Liver (tissue), 9 donors: ENCODE data around the gene TPPP. TPM values are rescaled to one million over a fixed set of nuclear protein-coding genes. Genes with fewer than 3 reads are reported as not detected.

Source experiments
- DNase-seq: peaks from one replicate; pipeline ENCODE4 v3.0.0-alpha.2; 2017; ENCODE audit warnings: low spot score
- H3K27ac ChIP-seq, 2 donors: one replicate each; pipeline ENCODE4 v1.7.0; 2013; ENCODE audit warnings: inconsistent platforms in 2 of 2, low read length in 2 of 2, control low read depth in 1 of 2, low read depth in 1 of 2, mild to moderate bottlenecking in 1 of 2
- H3K27me3 ChIP-seq, 4 donors: one replicate each; pipeline versions ENCODE4 v1.6.1 to v1.7.0; 2013; ENCODE audit warnings: low read length in 3 of 4, inconsistent platforms in 1 of 4, mild to moderate bottlenecking in 1 of 4, moderate library complexity in 1 of 4; ENCODE audit not compliant: control insufficient read depth in 4 of 4, insufficient read depth in 4 of 4
- H3K36me3 ChIP-seq, 4 donors: one replicate each; pipeline versions ENCODE4 v1.6.1 to v1.7.0; 2013; ENCODE audit warnings: low read length in 3 of 4, mild to moderate bottlenecking in 3 of 4, low read depth in 1 of 4, moderate library complexity in 1 of 4; ENCODE audit not compliant: control insufficient read depth in 4 of 4, insufficient read depth in 3 of 4
- H3K4me1 ChIP-seq, 4 donors: one replicate each; pipeline versions ENCODE4 v1.6.1 to v1.7.0; 2013; ENCODE audit warnings: low read length in 3 of 4, mild to moderate bottlenecking in 3 of 4, moderate library complexity in 1 of 4; ENCODE audit not compliant: control insufficient read depth in 4 of 4, insufficient read depth in 4 of 4
- H3K4me3 ChIP-seq, 3 donors: one replicate each; pipeline versions ENCODE4 v1.6.1 to v1.7.0; 2013; ENCODE audit warnings: low read length in 3 of 3, control low read depth in 1 of 3, low read depth in 1 of 3, mild to moderate bottlenecking in 1 of 3
- H3K9ac ChIP-seq, 2 donors: one replicate each; pipeline ENCODE4 v1.7.0; 2013; ENCODE audit warnings: low read length in 2 of 2, mild to moderate bottlenecking in 2 of 2, moderate library complexity in 2 of 2, control low read depth in 1 of 2, low read depth in 1 of 2
- H3K9me3 ChIP-seq, 4 donors: one replicate each; pipeline versions ENCODE4 v1.6.1 to v1.7.0; 2013; ENCODE audit warnings: low read length in 3 of 4; ENCODE audit not compliant: control insufficient read depth in 4 of 4
- ATF3 ChIP-seq: IDR thresholded peaks from 2 replicates; pipeline ENCODE4 v1.6.1; 2016; ENCODE audit warnings: antibody characterized with exemption
- EGR1 ChIP-seq, 2 donors: IDR thresholded peaks; 2 replicates each; pipeline ENCODE4 v1.6.1; 2016 to 2018; ENCODE audit warnings: antibody characterized with exemption in 2 of 2, low read depth in 2 of 2
- FOXA1 ChIP-seq: IDR thresholded peaks from 2 replicates; pipeline ENCODE4 v1.6.1; 2016; ENCODE audit warnings: antibody characterized with exemption
- GABPA ChIP-seq, 2 donors: IDR thresholded peaks in 1 of 2; conservative IDR thresholded peaks in 1 of 2; 2 replicates each; pipeline ENCODE4 v1.6.1; 2016; ENCODE audit warnings: antibody characterized with exemption in 2 of 2, mild to moderate bottlenecking in 1 of 2, moderate library complexity in 1 of 2
- HNF4G ChIP-seq: IDR thresholded peaks from 2 replicates; pipeline ENCODE4 v1.6.1; 2016; ENCODE audit warnings: antibody characterized with exemption
- JUND ChIP-seq, 2 donors: IDR thresholded peaks; 2 replicates each; pipeline ENCODE4 v1.6.1; 2016; ENCODE audit warnings: antibody characterized with exemption in 2 of 2
- NR2F2 ChIP-seq: IDR thresholded peaks from 2 replicates; pipeline ENCODE4 v1.6.1; 2016; ENCODE audit warnings: antibody characterized with exemption
- RAD21 ChIP-seq, 2 donors: IDR thresholded peaks; 2 replicates each; pipeline ENCODE4 v1.6.1; 2016; ENCODE audit warnings: antibody characterized with exemption in 2 of 2, mild to moderate bottlenecking in 2 of 2
- SP1 ChIP-seq: IDR thresholded peaks from 2 replicates; pipeline ENCODE4 v1.6.1; 2018; ENCODE audit warnings: antibody characterized with exemption, mild to moderate bottlenecking
- TAF1 ChIP-seq: conservative IDR thresholded peaks from 2 replicates; pipeline ENCODE4 v1.6.1; 2016; ENCODE audit warnings: antibody characterized with exemption, mild to moderate bottlenecking
- YY1 ChIP-seq: IDR thresholded peaks from 2 replicates; pipeline ENCODE4 v1.6.1; 2016; ENCODE audit warnings: antibody characterized with exemption, mild to moderate bottlenecking
- WGBS: extraction: QIAGEN DNeasy Blood & Tissue Kit; methylation state at CpG from one replicate; pipeline ENCODE4 v1.1.7; 2013; 5-methylcytosine and 5-hydroxymethylcytosine counted together
- polyA plus RNA-seq, 2 donors: library from polyadenylated mRNA; stranded (reverse) in 1 of 2; unstranded in 1 of 2; fragments of 200-250 nt in 1 of 2; fragments of >200 nt in 1 of 2; fragmentation: Nextera tagmentation in 1 of 2; extraction: Ambion mirVana in 1 of 2; gene quantifications; one replicate each; pipeline versions ENCODE4 v1.2.1 to v1.2.3, GENCODE V29; 2013 to 2015
- total RNA-seq, 2 donors: library from RNA; depleted of rRNA; stranded (reverse); fragments of >200 nt; gene quantifications; one replicate each; pipeline ENCODE4 v1.2.3, GENCODE V29; 2014
- TF ChIP-seq, protein P1 (sequence below): IDR thresholded peaks from 2 replicates; pipeline ENCODE4 v1.6.1; 2016; ENCODE audit warnings: antibody characterized with exemption
- TF ChIP-seq, protein P2 (sequence below): IDR thresholded peaks from 2 replicates; pipeline ENCODE4 v1.6.1; 2016; ENCODE audit warnings: antibody characterized with exemption, mild to moderate bottlenecking
- donor health status: healthy.
- donor health status: healthy.
- donor health status: healthy.
- donor health status: healthy.
- donor health status: healthy.

Gene TPPP
- total and polyA plus RNA-seq, 4 donors = 0.61 to 2.1 (median 0.80) TPM

GRCh38 chr5:611731-612486 is 81.2 kb downstream of the TPPP start, which contains the start of gene CEP72:
Gene CEP72 (plus strand): TSS chr5:612340. CDS start chr5:612362, 22 bp downstream.
- H3K4me1 ChIP-seq = peaks cover 0 to 20% (median 11%) of the 10 kb centered on the region in 4 donors
- H3K4me3 ChIP-seq = peak within 1 kb of the TSS; percentile 73 to 93 (median 73)
- H3K36me3 ChIP-seq = no peaks in the 10 kb centered on the region
- H3K27ac ChIP-seq = peak within 1 kb of the TSS in 1 of 2 donors; percentile 32
- H3K27me3 ChIP-seq = peaks cover 0 to 6% (median 0%) of the 10 kb centered on the region in 4 donors
- peak within 1 kb of the TSS in 1 of 2 donors; percentile 33 for H3K9ac ChIP-seq
- TF ChIP-seq EGR1 (IDR thresholded peaks at IDR 0.05; ENCODE audit: low read depth in 2 of 2) (peak; percentile 67 to 73), RAD21 (IDR thresholded peaks at IDR 0.05) (no peak)
- no peaks in the 10 kb centered on the region for H3K9me3 ChIP-seq
- under 1% methylated on average over 72 of the region's 72 CpGs for WGBS
- peak; percentile 96 for DNase-seq

- Histone ChIP-seq H3K4me3 (peak overlapping the region in 1 of 3 donors; percentile 93), H3K36me3 (no peaks in the 10 kb centered on the region), H3K27me3 (peaks cover 0 to 6% (median 0%) of the 10 kb centered on the region in 4 donors), H3K9me3 (no peaks in the 10 kb centered on the region), H3K9ac (no peak overlapping the region), H3K27ac (no peak overlapping the region), H3K4me1 (peaks cover 0 to 20% (median 11%) of the 10 kb centered on the region in 4 donors)
- 58% methylated on average over 11 of the region's 11 CpGs for WGBS
- TF ChIP-seq, protein P1, sequence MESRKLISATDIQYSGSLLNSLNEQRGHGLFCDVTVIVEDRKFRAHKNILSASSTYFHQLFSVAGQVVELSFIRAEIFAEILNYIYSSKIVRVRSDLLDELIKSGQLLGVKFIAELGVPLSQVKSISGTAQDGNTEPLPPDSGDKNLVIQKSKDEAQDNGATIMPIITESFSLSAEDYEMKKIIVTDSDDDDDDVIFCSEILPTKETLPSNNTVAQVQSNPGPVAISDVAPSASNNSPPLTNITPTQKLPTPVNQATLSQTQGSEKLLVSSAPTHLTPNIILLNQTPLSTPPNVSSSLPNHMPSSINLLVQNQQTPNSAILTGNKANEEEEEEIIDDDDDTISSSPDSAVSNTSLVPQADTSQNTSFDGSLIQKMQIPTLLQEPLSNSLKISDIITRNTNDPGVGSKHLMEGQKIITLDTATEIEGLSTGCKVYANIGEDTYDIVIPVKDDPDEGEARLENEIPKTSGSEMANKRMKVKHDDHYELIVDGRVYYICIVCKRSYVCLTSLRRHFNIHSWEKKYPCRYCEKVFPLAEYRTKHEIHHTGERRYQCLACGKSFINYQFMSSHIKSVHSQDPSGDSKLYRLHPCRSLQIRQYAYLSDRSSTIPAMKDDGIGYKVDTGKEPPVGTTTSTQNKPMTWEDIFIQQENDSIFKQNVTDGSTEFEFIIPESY = no peak
- no peak for TF ChIP-seq ATF3
- no peak for DNase-seq
These were observed 82.1 kb downstream of the TPPP start for GRCh38 chr5:610744-611730.

GRCh38 chr5:610011-610743 is 83.0 kb downstream of the TPPP start:
- H3K4me1 ChIP-seq = peaks cover 0 to 20% (median 11%) of the 10 kb centered on the region in 4 donors
- peaks cover 0 to 6% (median 0%) of the 10 kb centered on the region in 4 donors for H3K27me3 ChIP-seq
- no peak overlapping the region for H3K9ac ChIP-seq
- no peaks in the 10 kb centered on the region for H3K36me3 ChIP-seq
- H3K27ac ChIP-seq = no peak overlapping the region
- WGBS = 93% methylated on average over 9 of the region's 9 CpGs
- no peak overlapping the region for H3K4me3 ChIP-seq
- H3K9me3 ChIP-seq = no peaks in the 10 kb centered on the region
- no peak for DNase-seq
- TF ChIP-seq, protein P2, sequence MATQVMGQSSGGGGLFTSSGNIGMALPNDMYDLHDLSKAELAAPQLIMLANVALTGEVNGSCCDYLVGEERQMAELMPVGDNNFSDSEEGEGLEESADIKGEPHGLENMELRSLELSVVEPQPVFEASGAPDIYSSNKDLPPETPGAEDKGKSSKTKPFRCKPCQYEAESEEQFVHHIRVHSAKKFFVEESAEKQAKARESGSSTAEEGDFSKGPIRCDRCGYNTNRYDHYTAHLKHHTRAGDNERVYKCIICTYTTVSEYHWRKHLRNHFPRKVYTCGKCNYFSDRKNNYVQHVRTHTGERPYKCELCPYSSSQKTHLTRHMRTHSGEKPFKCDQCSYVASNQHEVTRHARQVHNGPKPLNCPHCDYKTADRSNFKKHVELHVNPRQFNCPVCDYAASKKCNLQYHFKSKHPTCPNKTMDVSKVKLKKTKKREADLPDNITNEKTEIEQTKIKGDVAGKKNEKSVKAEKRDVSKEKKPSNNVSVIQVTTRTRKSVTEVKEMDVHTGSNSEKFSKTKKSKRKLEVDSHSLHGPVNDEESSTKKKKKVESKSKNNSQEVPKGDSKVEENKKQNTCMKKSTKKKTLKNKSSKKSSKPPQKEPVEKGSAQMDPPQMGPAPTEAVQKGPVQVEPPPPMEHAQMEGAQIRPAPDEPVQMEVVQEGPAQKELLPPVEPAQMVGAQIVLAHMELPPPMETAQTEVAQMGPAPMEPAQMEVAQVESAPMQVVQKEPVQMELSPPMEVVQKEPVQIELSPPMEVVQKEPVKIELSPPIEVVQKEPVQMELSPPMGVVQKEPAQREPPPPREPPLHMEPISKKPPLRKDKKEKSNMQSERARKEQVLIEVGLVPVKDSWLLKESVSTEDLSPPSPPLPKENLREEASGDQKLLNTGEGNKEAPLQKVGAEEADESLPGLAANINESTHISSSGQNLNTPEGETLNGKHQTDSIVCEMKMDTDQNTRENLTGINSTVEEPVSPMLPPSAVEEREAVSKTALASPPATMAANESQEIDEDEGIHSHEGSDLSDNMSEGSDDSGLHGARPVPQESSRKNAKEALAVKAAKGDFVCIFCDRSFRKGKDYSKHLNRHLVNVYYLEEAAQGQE = no peak
- TF ChIP-seq, protein P1 = no peak
- TF ChIP-seq FOXA1 (no peak), ATF3 (no peak), YY1 (no peak), TAF1 (no peak), RAD21 (IDR thresholded peaks at IDR 0.05) (no peak), JUND (IDR thresholded peaks at IDR 0.05) (no peak), NR2F2 (no peak), GABPA (IDR thresholded peaks at IDR 0.05 in 1 of 2, conservative IDR thresholded peaks at IDR 0.05 in 1 of 2) (no peak), SP1 (no peak), HNF4G (no peak)
